Measurements from ENCODE around the gene DEAF1. TPM values are rescaled to one million over a fixed set of nuclear protein-coding genes. Genes with fewer than 3 reads are reported as not detected.

DEAF1 gene
- total RNA-seq, 1 experiment from 2014 or later = 33.9 TPM

DNA sequence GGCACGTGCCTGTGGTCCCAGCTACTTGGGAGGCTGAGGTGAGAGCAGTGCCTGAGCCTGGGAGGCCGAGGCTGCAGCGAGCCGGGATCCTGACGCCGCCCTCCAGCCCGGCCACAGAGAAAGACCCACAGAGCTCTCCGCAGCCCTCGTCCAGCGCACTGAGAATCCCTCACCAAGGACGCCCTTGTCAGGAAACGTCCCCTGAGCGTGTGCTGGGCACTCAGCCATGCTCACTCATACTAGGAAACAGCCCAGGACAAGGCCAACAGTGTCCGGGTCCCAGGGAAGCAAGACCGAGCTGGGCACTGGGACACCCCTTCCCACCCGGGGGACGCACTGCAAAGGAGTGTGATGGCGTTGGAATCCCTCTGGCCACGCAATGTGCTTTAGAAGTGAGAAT is 14.5 kb downstream of the DEAF1 start:
- BruUV-seq (replicated peaks) = no TSS peak
- Histone ChIP-seq H3K4me2 (ENCODE audit: low read length) (no peak overlapping the region), H3K4me3 (replicated peaks in 1 of 2; ENCODE audit: low read depth in 1 of 2, low read length in 2 of 2) (no peak overlapping the region), H2AFZ (ENCODE audit: low read depth, low read length, poor library complexity, severe bottlenecking) (no peak overlapping the region), H3K27me3 (ENCODE audit: insufficient read depth, low read length) (no peaks in the 10 kb centered on the region), H4K20me1 (ENCODE audit: insufficient read depth) (no peaks in the 10 kb centered on the region), H3K4me1 (ENCODE audit: control insufficient read depth in 1 of 2, insufficient read depth in 2 of 2, low read length in 2 of 2) (no peaks in the 10 kb centered on the region), H3K9me2 (ENCODE audit: insufficient read depth) (no peaks in the 10 kb centered on the region), H3K9ac (ENCODE audit: low read length) (no peak overlapping the region), H3K79me2 (ENCODE audit: insufficient read depth, low read length) (no peaks in the 10 kb centered on the region), H3K27ac (ENCODE audit: low read depth, low read length) (no peak overlapping the region), H3K36me3 (ENCODE audit: control insufficient read depth in 1 of 2, insufficient read depth in 2 of 2, low read length in 2 of 2) (peaks cover 6 to 22% of the 10 kb centered on the region in 2 experiments), H3K9me3 (ENCODE audit: control insufficient read depth in 1 of 2, insufficient read depth in 1 of 2, low read depth in 1 of 2, low read length in 2 of 2) (no peaks in the 10 kb centered on the region)
- ChIA-PET POLR2A (no interaction called here), RAD21 (ENCODE audit: low non-redundant PET in 1 of 2, low total read pairs in 2 of 2, uncharacterized antibody in 2 of 2, unreplicated experiment in 2 of 2) (no interaction called here), CTCF (no interaction called here)
- intact Hi-C loops (cut with micrococcal nuclease) = no loop called here
- no peak for TF ChIP-seq RAD21 (IDR thresholded peaks at IDR 0.05; ENCODE audit: low read depth)
- no peak for TF ChIP-seq CEBPB (IDR thresholded peaks at IDR 0.05; ENCODE audit: low read depth)
- no peak for TF ChIP-seq EZH2phosphoT487 (IDR thresholded peaks at IDR 0.05; ENCODE audit: borderline replicate concordance)
- no peak for TF ChIP-seq EGR1 (IDR thresholded peaks at IDR 0.05; ENCODE audit: low read depth)
- no peak for TF ChIP-seq CBX3 (IDR thresholded peaks at IDR 0.05; ENCODE audit: low read depth)
- no peak for TF ChIP-seq ZNF274 (IDR thresholded peaks at IDR 0.05; ENCODE audit: low read depth, low read length)
- TF ChIP-seq, protein P1, sequence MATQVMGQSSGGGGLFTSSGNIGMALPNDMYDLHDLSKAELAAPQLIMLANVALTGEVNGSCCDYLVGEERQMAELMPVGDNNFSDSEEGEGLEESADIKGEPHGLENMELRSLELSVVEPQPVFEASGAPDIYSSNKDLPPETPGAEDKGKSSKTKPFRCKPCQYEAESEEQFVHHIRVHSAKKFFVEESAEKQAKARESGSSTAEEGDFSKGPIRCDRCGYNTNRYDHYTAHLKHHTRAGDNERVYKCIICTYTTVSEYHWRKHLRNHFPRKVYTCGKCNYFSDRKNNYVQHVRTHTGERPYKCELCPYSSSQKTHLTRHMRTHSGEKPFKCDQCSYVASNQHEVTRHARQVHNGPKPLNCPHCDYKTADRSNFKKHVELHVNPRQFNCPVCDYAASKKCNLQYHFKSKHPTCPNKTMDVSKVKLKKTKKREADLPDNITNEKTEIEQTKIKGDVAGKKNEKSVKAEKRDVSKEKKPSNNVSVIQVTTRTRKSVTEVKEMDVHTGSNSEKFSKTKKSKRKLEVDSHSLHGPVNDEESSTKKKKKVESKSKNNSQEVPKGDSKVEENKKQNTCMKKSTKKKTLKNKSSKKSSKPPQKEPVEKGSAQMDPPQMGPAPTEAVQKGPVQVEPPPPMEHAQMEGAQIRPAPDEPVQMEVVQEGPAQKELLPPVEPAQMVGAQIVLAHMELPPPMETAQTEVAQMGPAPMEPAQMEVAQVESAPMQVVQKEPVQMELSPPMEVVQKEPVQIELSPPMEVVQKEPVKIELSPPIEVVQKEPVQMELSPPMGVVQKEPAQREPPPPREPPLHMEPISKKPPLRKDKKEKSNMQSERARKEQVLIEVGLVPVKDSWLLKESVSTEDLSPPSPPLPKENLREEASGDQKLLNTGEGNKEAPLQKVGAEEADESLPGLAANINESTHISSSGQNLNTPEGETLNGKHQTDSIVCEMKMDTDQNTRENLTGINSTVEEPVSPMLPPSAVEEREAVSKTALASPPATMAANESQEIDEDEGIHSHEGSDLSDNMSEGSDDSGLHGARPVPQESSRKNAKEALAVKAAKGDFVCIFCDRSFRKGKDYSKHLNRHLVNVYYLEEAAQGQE (IDR thresholded peaks at IDR 0.05; ENCODE audit: low read depth) = no peak
- TF ChIP-seq, protein P2, sequence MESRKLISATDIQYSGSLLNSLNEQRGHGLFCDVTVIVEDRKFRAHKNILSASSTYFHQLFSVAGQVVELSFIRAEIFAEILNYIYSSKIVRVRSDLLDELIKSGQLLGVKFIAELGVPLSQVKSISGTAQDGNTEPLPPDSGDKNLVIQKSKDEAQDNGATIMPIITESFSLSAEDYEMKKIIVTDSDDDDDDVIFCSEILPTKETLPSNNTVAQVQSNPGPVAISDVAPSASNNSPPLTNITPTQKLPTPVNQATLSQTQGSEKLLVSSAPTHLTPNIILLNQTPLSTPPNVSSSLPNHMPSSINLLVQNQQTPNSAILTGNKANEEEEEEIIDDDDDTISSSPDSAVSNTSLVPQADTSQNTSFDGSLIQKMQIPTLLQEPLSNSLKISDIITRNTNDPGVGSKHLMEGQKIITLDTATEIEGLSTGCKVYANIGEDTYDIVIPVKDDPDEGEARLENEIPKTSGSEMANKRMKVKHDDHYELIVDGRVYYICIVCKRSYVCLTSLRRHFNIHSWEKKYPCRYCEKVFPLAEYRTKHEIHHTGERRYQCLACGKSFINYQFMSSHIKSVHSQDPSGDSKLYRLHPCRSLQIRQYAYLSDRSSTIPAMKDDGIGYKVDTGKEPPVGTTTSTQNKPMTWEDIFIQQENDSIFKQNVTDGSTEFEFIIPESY (IDR thresholded peaks at IDR 0.05; ENCODE audit: extremely low read depth, insufficient replicate concordance, low read length) = no peak
- TF ChIP-seq ELF1 (IDR thresholded peaks at IDR 0.05; ENCODE audit: borderline replicate concordance, low read depth) = no peak
- TF ChIP-seq, protein P3, sequence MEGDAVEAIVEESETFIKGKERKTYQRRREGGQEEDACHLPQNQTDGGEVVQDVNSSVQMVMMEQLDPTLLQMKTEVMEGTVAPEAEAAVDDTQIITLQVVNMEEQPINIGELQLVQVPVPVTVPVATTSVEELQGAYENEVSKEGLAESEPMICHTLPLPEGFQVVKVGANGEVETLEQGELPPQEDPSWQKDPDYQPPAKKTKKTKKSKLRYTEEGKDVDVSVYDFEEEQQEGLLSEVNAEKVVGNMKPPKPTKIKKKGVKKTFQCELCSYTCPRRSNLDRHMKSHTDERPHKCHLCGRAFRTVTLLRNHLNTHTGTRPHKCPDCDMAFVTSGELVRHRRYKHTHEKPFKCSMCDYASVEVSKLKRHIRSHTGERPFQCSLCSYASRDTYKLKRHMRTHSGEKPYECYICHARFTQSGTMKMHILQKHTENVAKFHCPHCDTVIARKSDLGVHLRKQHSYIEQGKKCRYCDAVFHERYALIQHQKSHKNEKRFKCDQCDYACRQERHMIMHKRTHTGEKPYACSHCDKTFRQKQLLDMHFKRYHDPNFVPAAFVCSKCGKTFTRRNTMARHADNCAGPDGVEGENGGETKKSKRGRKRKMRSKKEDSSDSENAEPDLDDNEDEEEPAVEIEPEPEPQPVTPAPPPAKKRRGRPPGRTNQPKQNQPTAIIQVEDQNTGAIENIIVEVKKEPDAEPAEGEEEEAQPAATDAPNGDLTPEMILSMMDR (IDR thresholded peaks at IDR 0.05 in 2 of 3, conservative IDR thresholded peaks at IDR 0.05 in 1 of 3; ENCODE audit: borderline replicate concordance in 1 of 3, insufficient read depth in 1 of 3, low read depth in 2 of 3, low read length in 2 of 3) = no peak
- TF ChIP-seq, protein P4, sequence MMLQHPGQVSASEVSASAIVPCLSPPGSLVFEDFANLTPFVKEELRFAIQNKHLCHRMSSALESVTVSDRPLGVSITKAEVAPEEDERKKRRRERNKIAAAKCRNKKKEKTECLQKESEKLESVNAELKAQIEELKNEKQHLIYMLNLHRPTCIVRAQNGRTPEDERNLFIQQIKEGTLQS (IDR thresholded peaks at IDR 0.05) = no peak
- no peak for ATAC-seq
- DNase-seq (ENCODE audit: low read depth, low spot score) = no peak

All from HCT116 (cell line).